K562 (cell line): Measurements from ENCODE around the gene CFAP221. TPM values are rescaled to one million over a fixed set of nuclear protein-coding genes. Genes with fewer than 3 reads are reported as not detected.

Source experiments
- ATAC-seq: fragments of 200-7000 bp; cut with Tn5 transposase; 3 replicates; pipeline ENCODE4 v1.9.1; 2020; ENCODE audit warnings: moderate library complexity
- BruUV-seq: library from RNA; stranded (reverse); fragments of 400-500 nt; replicated peaks from 2 replicates; lab custom pipeline; 2021; lab: Mats Ljungman, UMichigan
- CTCF ChIA-PET: fragments of 300-600 bp; formaldehyde crosslinking; extraction: SDS; loops from one replicate; lab custom pipeline; 2021; ENCODE audit warnings: low intra/inter-chr PET ratio; lab: Yijun Ruan, JAX
- POLR2A ChIA-PET: fragments of 300-600, 350-650 bp; sonication (Branson Sonifier 250); formaldehyde crosslinking; extraction: SDS; loops from one replicate; lab custom pipeline; 2021; ENCODE audit warnings: antibody characterized with exemption, inconsistent platforms; lab: Yijun Ruan, JAX
- DNase-seq, 4 experiments: peaks; one replicate each; pipeline versions ENCODE4 v3.0.0 to v3.0.0-alpha.2; 2011 to 2018; ENCODE audit warnings: low spot score in 3 of 4, mixed read lengths in 3 of 4; ENCODE audit errors: extremely low read depth in 1 of 4
- FAIRE-seq: peaks from 2 replicates; lab custom pipeline; 2011; peaks lifted over from hg19 to GRCh38; lab: Jason Lieb, UNC
- H2AFZ ChIP-seq: 2 replicates; pipeline ENCODE4 v1.6.0; 2011; ENCODE audit warnings: low read depth, low read length, control low read depth, inconsistent platforms
- H3K27ac ChIP-seq: fragments of 200-600 bp; 3 replicates; pipeline ENCODE4 v1.8.0; 2011; ENCODE audit warnings: low read depth, mild to moderate bottlenecking, control low read depth, inconsistent platforms, low read length, moderate library complexity, mixed read lengths; ENCODE audit errors: extremely low read depth
- H3K27me3 ChIP-seq, 2 experiments: fragments of 300-600 bp in 1 of 2; 2 replicates in 1 of 2; 3 replicates in 1 of 2; pipeline versions ENCODE4 v1.6.0 to v1.8.0; 2011; ENCODE audit warnings: inconsistent platforms in 2 of 2, low read length in 2 of 2, mild to moderate bottlenecking in 1 of 2, mixed read lengths in 1 of 2, moderate library complexity in 1 of 2; ENCODE audit not compliant: control insufficient read depth in 2 of 2, insufficient read depth in 2 of 2
- H3K36me3 ChIP-seq: fragments of 300-600 bp; 3 replicates; pipeline ENCODE4 v1.8.0; 2011; ENCODE audit warnings: mild to moderate bottlenecking, low read length, inconsistent platforms; ENCODE audit not compliant: control insufficient read depth, insufficient read depth
- H3K4me1 ChIP-seq, 2 experiments: fragments of 200-600 bp in 1 of 2; replicated peaks in 1 of 2; 2 replicates in 1 of 2; 3 replicates in 1 of 2; pipeline versions ENCODE4 v1.5.1 to v1.8.0; 2011; ENCODE audit warnings: inconsistent platforms in 2 of 2, low read length in 2 of 2, mild to moderate bottlenecking in 1 of 2, mixed read lengths in 1 of 2, moderate library complexity in 1 of 2; ENCODE audit not compliant: control insufficient read depth in 2 of 2, insufficient read depth in 2 of 2
- H3K4me2 ChIP-seq: 2 replicates; pipeline ENCODE4 v1.6.1; 2011; ENCODE audit warnings: low read length, control low read depth, inconsistent platforms, mixed read lengths; ENCODE audit not compliant: insufficient read depth
- H3K4me3 ChIP-seq: fragments of 200-600 bp; sonication (generic), shearing (Covaris generic); 2 replicates; pipeline ENCODE4 v1.5.1; 2016; ENCODE audit warnings: control low read depth, inconsistent platforms
- H3K79me2 ChIP-seq: fragments of 200-600 bp; 3 replicates; pipeline ENCODE4 v1.8.0; 2011; ENCODE audit warnings: low read length, inconsistent platforms; ENCODE audit not compliant: control insufficient read depth, insufficient read depth
- H3K9ac ChIP-seq, 2 experiments: 2 replicates each; pipeline versions ENCODE4 v1.6.0 to v1.6.1; 2011; ENCODE audit warnings: low read depth in 2 of 2, low read length in 2 of 2, control low read depth in 1 of 2, inconsistent platforms in 1 of 2, mild to moderate bottlenecking in 1 of 2, mixed read lengths in 1 of 2; ENCODE audit not compliant: insufficient read depth in 1 of 2
- H3K9me1 ChIP-seq: one replicate; pipeline ENCODE4 v1.6.0; 2011; ENCODE audit warnings: inconsistent platforms, mild to moderate bottlenecking, low read length, moderate library complexity; ENCODE audit not compliant: control insufficient read depth, insufficient read depth
- H3K9me3 ChIP-seq: replicated peaks from 2 replicates; pipeline ENCODE4 v1.5.1; 2011; ENCODE audit warnings: low read depth, low read length, inconsistent platforms; ENCODE audit not compliant: control insufficient read depth, insufficient read depth
- H4K20me1 ChIP-seq: replicated peaks from 2 replicates; pipeline ENCODE4 v1.6.1; 2011; ENCODE audit warnings: low read length, inconsistent platforms, mixed read lengths; ENCODE audit not compliant: control insufficient read depth, insufficient read depth
- CTBP1 ChIP-seq: fragments of 450-650 bp; IDR thresholded peaks from 2 replicates; pipeline ENCODE4 v1.6.1; 2016; ENCODE audit warnings: borderline replicate concordance
- ETS2 ChIP-seq: IDR thresholded peaks from 2 replicates; pipeline ENCODE4 v1.6.1; 2016; ENCODE audit warnings: borderline replicate concordance, missing genetic modification characterization, mild to moderate bottlenecking, moderate library complexity, missing compliant biosample characterization; ENCODE audit not compliant: poor library complexity, severe bottlenecking
- HCFC1 ChIP-seq: IDR thresholded peaks from 2 replicates; pipeline ENCODE4 v1.6.1; 2012; ENCODE audit warnings: low read depth, low read length, improper control_type of control experiment
- HOXB6 ChIP-seq: fragments of 250-450 bp; sonication (Bioruptor Pico); IDR thresholded peaks from 2 replicates; pipeline ENCODE4 v1.5.1; 2022; ENCODE audit warnings: mild to moderate bottlenecking, borderline replicate concordance
- KHSRP ChIP-seq: fragments of 450-650 bp; IDR thresholded peaks from 2 replicates; pipeline ENCODE4 v1.6.1; 2017
- NCOA6 ChIP-seq: fragments of 450-650 bp; IDR thresholded peaks from 2 replicates; pipeline ENCODE4 v1.6.1; 2017; ENCODE audit warnings: mild to moderate bottlenecking
- TCF7L2 ChIP-seq: fragments of 150-350 bp; IDR thresholded peaks from 2 replicates; pipeline ENCODE4 v1.6.1; 2016; ENCODE audit warnings: low read depth, mild to moderate bottlenecking, low read length, moderate library complexity
- WHSC1 ChIP-seq: IDR thresholded peaks from one replicate; pipeline ENCODE4 v1.6.1; 2012; ENCODE audit warnings: low read length, control low read depth, inconsistent platforms
- WGBS: fragments of 100-300 bp; shearing (Covaris generic); methylation state at CpG from one replicate; pipeline ENCODE4 v1.1.6; 2016; ENCODE audit warnings: low coverage, mixed read lengths; ENCODE audit not compliant: insufficient coverage; ENCODE audit errors: missing lambda C conversion rate; 5-methylcytosine and 5-hydroxymethylcytosine counted together
- in situ Hi-C: fragments of 300-500 bp; cut with MboI; formaldehyde crosslinking; loops from 4 replicates; pipeline ENCODE4 v1.15.0; 2018; ENCODE audit warnings: inconsistent platforms, mixed read lengths
- intact Hi-C: fragments of 100-400 bp; cut with micrococcal nuclease; formaldehyde crosslinking; loops from 2 replicates; pipeline ENCODE4 v1.14.2; 2022
- polyA plus RNA-seq, 8 experiments: library from polyadenylated mRNA; depleted of rRNA in 4 of 8; stranded (reverse) in 5 of 8; unstranded in 3 of 8; fragments of >200 nt; fragmentation: Nextera tagmentation in 2 of 8; fragmentation: Illumina TruSeq in 1 of 8; extraction: Ambion mirVana in 2 of 8; extraction: Trizol in 1 of 8; gene quantifications; 2 replicates each; pipeline versions ENCODE4 v1.2.1 to v1.2.3, GENCODE V29; 2011 to 2014; ENCODE audit warnings: inconsistent platforms in 1 of 8, missing spikeins in 1 of 8
- total RNA-seq, 7 experiments: library from RNA; depleted of rRNA in 6 of 7; stranded (reverse); fragments of >200 nt in 6 of 7; fragmentation: Illumina TruSeq in 2 of 7; extraction: Trizol in 2 of 7; gene quantifications; 2 replicates each; pipeline versions ENCODE4 v1.2.1 to v1.2.3, GENCODE V29; 2011 to 2021; ENCODE audit warnings: low replicate concordance in 1 of 7
- TF ChIP-seq, protein P1 (sequence below), 2 experiments: fragments of 150-350 bp in 1 of 2; IDR thresholded peaks; 2 replicates each; pipeline ENCODE4 v1.6.1; 2012 to 2016; ENCODE audit warnings: low read depth in 2 of 2, low read length in 2 of 2, mild to moderate bottlenecking in 1 of 2, moderate library complexity in 1 of 2
- TF ChIP-seq, protein P2 (sequence below): sonication (generic); IDR thresholded peaks from 2 replicates; pipeline ENCODE4 v1.6.1; 2016
- TF ChIP-seq, protein P3 (sequence below): sonication (generic); formaldehyde crosslinking; IDR thresholded peaks from 2 replicates; pipeline ENCODE4 v1.9.0; 2022; ENCODE audit warnings: mild to moderate bottlenecking, missing genetic modification reagents
- TF ChIP-seq, protein P4 (sequence below): fragments of 450-650 bp; formaldehyde crosslinking; IDR thresholded peaks from 2 replicates; pipeline ENCODE4 v1.4.0; 2022; ENCODE audit warnings: mild to moderate bottlenecking, moderate library complexity

CFAP221 gene
- total and polyA plus RNA-seq, 9 of the 15 experiments (the other 6 are each of a cell fraction or from before 2014, with no cell fraction given) = 0.09 to 1.4 (median 0.65) TPM

DNA sequence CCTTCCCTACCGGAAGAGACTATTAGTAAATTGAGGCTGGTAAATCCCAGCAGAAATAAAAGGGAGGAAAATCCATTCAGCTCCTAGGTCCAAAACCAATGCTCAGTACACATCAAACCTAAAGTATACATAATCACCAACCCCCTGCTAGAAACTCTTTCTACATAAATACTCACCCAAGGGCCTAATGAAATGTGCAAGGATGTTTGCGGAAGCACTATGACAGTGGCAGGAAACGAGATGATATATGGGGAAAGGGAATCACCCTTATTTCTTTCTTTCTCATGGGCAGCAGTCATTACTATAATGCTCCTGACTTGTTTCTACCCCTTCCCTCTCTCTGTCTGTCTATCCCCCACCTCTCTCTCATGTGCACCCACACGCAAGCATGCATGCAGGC is 18.6 kb upstream of the CFAP221 start:
- Histone ChIP-seq H3K4me3 (no peak overlapping the region), H4K20me1 (no peaks in the 10 kb centered on the region), H3K4me2 (no peak overlapping the region), H2AFZ (no peak overlapping the region), H3K9me1 (no peaks in the 10 kb centered on the region), H3K9me3 (no peaks in the 10 kb centered on the region), H3K27ac (no peak overlapping the region), H3K36me3 (no peaks in the 10 kb centered on the region), H3K9ac (no peak overlapping the region)
- ChIA-PET POLR2A (no interaction called here), CTCF (no interaction called here)
- DNase-seq = no peak
- 31% methylated on average over 3 of the region's 4 CpGs for WGBS
- ATAC-seq = no peak
- FAIRE-seq = no peak
- intact Hi-C loops = no loop called here
- in situ Hi-C loops = no loop called here
- TF ChIP-seq CTBP1 (no peak), TCF7L2 (no peak), HCFC1 (no peak), NCOA6 (no peak), WHSC1 (no peak), ETS2 (tag) (no peak), KHSRP (no peak), HOXB6 (CRISPR knock-in tag) (no peak)
- TF ChIP-seq, protein P1, sequence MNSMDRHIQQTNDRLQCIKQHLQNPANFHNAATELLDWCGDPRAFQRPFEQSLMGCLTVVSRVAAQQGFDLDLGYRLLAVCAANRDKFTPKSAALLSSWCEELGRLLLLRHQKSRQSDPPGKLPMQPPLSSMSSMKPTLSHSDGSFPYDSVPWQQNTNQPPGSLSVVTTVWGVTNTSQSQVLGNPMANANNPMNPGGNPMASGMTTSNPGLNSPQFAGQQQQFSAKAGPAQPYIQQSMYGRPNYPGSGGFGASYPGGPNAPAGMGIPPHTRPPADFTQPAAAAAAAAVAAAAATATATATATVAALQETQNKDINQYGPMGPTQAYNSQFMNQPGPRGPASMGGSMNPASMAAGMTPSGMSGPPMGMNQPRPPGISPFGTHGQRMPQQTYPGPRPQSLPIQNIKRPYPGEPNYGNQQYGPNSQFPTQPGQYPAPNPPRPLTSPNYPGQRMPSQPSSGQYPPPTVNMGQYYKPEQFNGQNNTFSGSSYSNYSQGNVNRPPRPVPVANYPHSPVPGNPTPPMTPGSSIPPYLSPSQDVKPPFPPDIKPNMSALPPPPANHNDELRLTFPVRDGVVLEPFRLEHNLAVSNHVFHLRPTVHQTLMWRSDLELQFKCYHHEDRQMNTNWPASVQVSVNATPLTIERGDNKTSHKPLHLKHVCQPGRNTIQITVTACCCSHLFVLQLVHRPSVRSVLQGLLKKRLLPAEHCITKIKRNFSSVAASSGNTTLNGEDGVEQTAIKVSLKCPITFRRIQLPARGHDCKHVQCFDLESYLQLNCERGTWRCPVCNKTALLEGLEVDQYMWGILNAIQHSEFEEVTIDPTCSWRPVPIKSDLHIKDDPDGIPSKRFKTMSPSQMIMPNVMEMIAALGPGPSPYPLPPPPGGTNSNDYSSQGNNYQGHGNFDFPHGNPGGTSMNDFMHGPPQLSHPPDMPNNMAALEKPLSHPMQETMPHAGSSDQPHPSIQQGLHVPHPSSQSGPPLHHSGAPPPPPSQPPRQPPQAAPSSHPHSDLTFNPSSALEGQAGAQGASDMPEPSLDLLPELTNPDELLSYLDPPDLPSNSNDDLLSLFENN (IDR thresholded peaks at IDR 0.05; ENCODE audit: low read depth in 2 of 2, low read length in 2 of 2) = no peak
- TF ChIP-seq, protein P2, sequence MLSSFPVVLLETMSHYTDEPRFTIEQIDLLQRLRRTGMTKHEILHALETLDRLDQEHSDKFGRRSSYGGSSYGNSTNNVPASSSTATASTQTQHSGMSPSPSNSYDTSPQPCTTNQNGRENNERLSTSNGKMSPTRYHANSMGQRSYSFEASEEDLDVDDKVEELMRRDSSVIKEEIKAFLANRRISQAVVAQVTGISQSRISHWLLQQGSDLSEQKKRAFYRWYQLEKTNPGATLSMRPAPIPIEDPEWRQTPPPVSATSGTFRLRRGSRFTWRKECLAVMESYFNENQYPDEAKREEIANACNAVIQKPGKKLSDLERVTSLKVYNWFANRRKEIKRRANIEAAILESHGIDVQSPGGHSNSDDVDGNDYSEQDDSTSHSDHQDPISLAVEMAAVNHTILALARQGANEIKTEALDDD = no peak
- TF ChIP-seq, protein P3, sequence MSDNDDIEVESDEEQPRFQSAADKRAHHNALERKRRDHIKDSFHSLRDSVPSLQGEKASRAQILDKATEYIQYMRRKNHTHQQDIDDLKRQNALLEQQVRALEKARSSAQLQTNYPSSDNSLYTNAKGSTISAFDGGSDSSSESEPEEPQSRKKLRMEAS (CRISPR knock-in tag) = no peak
- TF ChIP-seq, protein P4, sequence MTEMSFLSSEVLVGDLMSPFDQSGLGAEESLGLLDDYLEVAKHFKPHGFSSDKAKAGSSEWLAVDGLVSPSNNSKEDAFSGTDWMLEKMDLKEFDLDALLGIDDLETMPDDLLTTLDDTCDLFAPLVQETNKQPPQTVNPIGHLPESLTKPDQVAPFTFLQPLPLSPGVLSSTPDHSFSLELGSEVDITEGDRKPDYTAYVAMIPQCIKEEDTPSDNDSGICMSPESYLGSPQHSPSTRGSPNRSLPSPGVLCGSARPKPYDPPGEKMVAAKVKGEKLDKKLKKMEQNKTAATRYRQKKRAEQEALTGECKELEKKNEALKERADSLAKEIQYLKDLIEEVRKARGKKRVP (CRISPR knock-in tag) = no peak
- TF ChIP-seq, all 486 proteins: peak for 0
- Histone ChIP-seq H3K4me1 (peaks cover 0 to 7% of the 10 kb centered on the region in 2 experiments; a peak in 1 of 5 replicates), H3K79me2 (no peaks in the 10 kb centered on the region), H3K27me3 (peaks cover 16 to 42% of the 10 kb centered on the region in 2 experiments)
- no TSS peak for BruUV-seq
